ENCODE results near the gene ZNF12.
"Not testable (repeated sequence)": the region's sequence is repeated elsewhere in the genome, so short reads cannot be mapped to it uniquely, and the experiment has no call there.

The ZNF12 gene

DNA sequence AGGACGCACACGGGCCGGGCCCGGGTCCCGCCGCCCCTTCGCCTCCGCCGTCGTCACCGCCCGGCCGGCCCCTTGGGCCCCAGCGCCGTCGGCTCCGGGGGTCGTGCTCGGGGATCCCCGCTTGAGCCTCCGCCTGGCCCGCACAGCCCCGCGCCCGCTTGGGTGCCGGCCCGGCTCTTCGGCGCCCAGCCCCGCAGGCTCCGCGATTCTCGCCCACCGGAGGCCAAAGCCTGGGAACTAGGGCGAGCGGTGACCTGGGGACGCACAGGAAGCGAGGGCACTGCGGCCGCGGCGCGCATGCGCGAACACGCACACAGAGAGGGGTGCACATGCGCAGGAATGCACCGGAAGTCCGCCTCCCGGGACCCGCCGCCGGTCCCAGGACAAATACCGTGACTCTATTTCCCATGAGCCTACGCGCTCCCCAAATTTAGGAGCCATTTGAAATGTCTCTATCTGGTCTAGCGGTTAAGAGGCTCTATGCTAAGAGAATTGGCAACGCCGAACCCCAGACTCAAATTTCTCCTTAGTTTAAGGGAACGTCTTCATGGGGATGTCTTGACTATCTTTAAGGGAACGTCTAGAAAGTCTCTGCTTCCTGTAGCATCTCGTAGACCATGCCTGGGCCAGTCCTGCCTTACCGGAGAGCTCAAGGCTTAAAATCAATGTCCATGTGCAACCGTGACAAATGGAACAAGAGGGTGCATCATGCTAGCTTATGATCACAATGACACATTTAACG, at the start of gene ZNF12:
Gene ZNF12, minus strand, starts transcription at position 282 of the 742 bp plus-strand sequence. CDS start 1,774 bp downstream, outside the sequence.
- peak; percentile 88 for DNase-seq (ENCODE audit: low read depth)

DNA sequence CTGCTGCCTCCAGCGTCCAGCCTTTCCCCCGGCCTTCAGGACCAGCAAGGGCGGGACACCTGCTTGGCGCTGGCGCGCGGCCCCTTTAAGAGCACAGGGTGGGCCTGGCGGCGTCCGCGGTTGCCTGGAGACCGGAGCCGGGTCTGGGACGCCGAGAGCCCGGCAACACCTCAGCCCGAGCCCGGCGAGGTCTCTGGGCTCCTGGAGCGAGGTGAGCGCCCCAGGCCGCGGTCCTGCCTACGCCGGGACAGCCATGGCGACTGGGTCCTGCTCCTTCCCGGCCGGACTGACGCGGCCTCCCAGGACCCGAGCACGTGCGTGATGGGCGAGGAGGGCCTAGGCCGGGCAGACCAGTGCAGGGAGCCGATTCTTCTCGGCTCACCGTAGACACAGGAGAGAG, 47.2 kb upstream of the ZNF12 start, which contains the start of gene RSPH10B2:
Gene RSPH10B2, plus strand, starts transcription at position 140 of the 400 bp plus-strand sequence. CDS start 3,575 bp downstream, outside the sequence.
- DNase-seq (ENCODE audit: low read depth): not testable (repeated sequence)

DNA sequence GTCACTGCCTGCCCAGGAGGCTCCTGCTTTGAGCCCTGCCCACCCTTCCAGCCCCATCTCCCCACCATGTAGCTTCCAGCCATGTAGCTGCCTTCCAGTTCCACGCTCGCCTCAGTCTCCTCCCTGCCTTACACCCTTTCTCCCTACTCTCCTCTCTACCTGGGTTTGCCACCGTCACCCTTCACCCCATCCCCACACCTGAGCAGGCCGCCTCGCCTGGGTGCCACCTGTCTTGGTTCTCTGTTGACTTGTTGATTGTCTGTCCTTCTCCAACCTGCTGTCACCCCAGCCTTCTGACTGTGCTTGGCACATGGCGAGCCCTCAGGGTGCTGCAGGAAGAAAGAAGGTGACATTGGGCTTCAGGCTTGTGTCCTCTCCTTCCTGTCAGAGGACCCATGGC, 43.4 kb upstream of the ZNF12 start:
- DNase-seq (ENCODE audit: low read depth): not testable (repeated sequence)

DNA sequence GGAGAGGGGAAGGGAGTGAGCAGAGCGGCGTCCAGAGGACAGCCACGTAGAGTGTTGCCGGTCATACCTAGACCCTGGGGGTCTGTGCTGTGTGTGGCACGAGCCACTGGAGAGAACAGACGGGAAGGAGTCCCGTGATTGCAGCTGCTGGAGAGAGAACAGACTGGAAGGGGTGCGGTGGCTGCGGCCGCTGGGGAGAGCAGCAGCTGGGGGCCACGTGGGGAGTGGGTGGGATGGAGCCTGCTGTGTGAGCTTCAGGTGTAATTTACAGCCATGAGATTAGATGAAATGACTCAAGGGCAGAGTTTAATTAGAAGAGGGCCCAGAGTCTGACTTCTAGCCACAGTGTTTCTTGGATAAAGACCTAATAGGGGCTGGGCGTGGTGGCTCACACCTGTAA, 42.6 kb upstream of the ZNF12 start:
- not testable (repeated sequence) for DNase-seq (ENCODE audit: low read depth)

DNA sequence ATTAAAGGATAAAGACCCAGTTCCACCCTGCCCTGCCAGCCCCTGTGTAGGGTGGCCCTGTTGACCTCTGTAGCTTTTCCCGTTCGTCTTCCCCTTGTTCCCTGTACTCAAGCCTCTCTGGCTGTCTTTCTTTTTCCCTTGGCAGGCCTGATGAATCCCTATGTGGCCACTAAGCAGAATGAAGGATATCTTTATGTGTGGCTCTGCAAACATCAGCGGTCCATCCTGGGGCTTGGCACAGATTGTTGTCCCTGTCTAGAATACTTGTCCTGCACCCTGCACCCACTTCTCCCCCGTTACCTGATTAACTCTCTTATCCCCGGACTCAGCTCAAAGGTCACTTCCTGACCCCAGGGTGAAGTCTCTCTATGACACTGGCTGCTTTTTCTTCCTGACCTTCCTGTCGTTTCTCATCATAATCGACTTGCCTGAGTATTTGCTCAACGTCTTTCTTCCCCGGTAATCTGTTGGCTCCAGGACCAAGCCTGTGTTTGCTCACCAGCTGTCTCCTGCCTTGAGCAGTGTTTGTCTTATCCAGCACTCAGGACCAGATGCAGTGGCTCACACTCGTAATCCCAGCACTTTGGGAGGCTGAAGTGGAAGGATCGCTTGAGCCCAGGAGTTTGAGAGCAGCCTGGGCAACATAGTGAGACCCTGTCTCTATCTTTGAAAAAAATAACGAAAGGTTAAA, 37.8 kb upstream of the ZNF12 start:
- not testable (repeated sequence) for DNase-seq (ENCODE audit: low read depth)

DNA sequence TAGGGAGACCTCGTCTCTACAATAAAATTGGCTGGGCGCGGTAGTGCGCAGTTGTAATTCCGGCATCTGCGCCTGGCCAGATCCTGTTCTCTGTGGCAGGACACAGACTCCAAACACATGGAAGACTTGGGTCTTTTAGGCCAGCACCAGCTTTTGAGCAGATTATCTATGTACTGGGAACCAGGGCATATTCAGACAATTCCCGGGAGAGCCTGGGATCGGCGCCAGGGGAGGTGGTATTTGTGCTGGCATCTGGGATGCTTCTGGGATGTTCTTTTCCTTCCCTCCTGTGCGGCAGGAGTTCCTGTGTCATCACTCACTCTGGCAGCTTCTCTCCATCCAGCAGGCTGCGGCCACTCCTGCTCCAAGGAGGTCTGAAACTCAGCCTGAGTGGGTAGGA, 31.7 kb upstream of the ZNF12 start:
- DNase-seq (ENCODE audit: low read depth): not testable (repeated sequence)

DNA sequence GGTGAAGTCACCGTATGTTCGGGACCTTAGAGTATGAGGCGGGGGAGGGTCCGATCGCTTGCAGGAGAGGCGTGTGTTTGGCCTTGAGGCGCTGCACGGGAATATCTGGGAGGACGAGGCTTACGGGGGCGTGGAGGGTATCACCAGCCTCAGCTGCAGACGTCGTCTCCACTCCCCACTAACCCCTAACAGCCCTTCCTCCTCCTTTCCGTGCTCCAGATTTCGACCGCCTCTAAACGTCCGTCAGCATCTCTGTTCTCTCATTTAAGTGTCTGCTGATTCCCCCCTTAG, 23.5 kb upstream of the ZNF12 start:
- DNase-seq (ENCODE audit: low read depth): no peak

DNA sequence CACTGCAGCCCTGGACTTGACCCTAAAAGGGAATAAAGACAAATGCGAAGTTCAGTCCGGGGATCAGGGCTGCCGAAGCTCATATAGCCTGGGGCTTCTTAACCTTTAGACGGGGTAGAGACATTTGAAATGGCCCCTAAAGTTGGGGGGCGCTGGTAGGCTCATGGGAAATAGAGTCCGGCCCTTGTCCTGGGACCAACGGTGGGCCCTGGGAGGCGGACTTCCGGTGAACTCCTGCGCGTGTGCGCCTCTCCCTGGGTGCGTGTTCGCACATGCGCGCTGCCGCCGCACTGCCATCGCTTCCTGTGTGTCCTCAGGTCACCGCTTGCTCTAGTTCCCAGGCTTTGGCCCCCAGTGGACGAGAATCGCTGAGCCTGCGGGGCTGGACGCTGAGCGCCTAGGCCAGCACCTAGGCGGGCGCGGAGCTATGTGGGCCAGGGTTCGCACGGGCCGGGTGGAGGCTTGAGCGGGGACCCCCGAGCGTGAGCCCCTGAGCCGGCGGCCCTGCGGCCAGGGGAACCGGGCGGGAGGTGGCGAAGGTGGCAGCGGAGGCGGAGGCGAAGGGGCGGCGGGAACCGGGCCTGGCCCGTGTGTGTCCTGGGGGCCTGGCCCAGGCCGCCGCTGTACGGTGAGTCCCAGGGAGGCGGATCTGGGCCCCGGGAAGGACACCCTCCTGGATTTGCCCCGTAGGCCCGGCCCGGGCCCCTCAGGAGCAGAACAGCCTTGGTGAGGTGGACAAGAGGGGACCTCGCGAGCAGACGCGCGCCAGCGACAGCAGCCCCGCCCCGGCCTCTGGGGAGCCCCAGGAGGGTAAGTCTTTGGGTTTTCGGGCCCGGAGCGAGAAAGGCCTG, 23.0 kb upstream of the ZNF12 start:
- peak; percentile 60 for DNase-seq (ENCODE audit: low read depth)

DNA sequence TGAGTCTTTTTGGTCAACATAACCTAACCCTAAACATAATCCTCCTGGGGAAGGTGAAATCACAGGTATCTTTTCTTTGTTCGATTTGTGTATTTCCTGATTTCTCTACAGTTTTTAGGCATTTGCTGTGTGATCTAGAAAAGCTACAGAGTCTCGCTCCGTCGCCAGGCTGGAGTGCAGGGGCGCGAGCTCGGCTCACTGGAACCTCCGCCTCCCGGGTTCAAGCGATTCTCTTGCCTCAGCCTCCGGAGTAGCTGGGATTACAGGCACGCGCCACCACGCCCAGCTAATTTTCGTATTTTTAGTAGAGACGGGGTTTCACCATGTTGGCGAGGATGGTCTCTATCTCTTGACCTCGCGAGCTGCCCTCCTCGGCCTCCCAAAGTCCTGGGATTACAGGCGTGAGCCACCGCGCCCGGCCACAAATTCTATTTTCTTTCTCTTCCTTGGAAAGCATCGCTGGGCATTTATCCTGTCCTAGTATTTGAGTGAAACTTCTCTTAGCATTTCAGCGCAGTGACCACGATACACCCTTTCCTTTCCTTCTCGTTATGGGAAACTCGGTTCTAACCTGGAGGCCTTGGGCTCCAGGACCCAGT, 22.2 kb upstream of the ZNF12 start:
- not testable (repeated sequence) for DNase-seq (ENCODE audit: low read depth)

DNA sequence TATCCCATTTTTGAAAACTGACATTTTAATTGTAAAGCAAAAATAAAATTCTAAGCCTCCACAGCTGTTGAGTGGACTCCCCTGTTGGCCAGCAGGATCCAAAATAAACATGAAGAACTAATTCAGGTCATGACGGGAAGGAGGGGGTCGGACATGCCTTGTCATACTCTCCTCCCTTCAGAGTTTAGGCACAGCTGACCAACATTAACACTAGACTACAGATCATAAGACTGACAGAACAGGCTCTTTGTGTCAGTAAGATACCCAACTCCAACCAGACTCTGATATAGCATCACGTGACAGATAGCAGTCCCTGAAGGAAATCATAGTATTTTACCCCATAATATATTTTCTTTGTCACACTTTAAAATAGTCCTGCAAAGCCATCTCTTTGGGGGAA, 20.9 kb upstream of the ZNF12 start:
- DNase-seq (ENCODE audit: low read depth): no peak

DNA sequence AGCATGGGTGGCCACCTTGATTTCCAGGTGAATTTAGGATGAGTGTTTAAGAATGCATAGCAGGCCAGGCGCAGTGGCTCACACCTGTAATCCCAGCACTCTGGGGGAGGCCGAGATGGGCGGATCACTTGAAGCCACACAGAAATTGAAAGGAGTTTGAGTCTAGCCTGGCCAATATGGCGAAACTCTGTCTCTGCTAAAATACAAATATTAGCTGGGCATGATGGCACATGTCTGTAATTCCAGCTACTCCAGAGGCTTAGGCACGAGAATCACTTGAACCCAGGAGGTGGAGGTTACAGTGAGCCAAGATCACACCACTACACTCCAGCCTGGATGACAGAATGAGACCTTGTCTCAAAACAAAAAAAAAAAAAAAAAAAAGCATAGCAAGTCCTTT, 19.6 kb upstream of the ZNF12 start:
- not testable (repeated sequence) for DNase-seq (ENCODE audit: low read depth)

DNA sequence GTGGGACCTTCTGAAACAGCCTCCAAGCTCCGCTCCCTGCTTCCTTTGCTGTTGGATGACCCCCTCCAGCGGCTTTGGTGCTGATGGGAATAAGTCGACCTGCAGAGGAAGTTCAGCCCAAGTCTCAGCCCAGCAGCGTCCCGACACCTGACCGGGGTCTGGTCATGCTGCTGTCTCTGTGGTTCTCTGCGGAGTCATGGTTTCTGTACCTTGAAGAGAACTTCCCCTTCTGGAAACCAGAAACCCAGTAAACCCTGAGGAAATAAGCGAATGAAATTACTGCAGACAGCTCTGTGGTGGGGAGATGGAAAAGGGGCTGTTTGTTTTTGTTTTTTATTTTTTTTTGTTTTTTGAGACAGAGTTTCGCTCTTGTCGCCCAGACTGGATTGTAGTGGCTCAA, 18.3 kb upstream of the ZNF12 start:
- DNase-seq (ENCODE audit: low read depth): no peak

DNA sequence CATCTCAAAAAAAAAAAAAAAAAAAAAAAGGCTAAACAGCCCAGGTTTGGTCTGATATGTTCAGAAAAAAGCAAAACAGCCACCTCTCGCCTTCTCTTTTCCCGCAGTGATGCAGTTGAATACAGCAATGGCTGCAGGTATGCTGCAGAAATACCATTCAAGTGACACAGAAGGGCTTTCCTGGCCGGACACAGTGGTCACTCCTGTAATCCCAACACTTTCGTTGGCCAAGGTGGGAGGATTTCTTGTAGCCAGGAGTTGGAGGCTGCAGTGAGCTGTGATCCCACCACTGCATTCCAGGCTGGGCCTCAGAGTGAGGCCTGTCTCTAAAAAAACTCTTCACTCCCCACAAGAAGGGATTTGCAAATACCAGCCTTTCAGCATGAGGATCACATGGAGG, 17.6 kb upstream of the ZNF12 start:
- DNase-seq (ENCODE audit: low read depth): not testable (repeated sequence)

DNA sequence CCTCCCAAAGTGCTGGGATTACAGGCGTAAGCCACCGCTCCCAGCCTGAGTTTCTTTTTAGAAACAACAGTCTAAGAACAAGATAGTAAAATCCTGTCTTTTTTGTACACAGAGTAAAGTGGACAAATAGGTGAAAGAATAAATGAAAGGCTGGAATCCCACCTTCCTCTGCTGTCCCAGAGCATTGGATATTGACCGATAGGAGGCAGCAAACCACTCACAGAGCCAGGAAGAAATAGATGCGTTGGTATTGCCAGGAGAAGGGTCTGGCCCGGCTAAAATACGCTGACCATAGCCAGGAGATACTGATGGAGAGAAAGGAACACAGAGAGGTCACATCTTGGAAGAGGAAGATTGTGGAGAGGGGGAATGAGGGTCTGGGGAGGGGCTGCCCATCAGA, 11.4 kb upstream of the ZNF12 start:
- DNase-seq (ENCODE audit: low read depth): no peak

DNA sequence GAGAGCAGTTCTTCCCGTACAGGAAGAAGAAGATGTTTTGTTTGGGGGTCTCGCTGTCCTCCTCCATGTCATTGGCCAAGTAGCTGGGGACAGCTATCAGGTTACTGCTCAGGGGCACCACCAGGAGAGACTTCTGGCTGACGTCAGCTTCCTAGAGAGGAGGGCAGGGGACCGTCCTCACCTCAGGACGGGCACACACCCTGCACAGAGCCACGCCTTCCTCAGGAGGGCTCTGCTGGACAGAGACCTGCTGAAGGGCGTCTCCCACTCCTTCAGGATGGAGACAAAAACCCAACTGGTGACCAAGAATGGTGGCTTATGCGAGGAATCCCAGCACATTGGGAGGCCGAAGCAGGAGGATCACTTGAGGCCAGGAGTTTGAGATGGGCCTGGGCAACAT, 9.2 kb upstream of the ZNF12 start:
- DNase-seq (ENCODE audit: low read depth): not testable (repeated sequence)

DNA sequence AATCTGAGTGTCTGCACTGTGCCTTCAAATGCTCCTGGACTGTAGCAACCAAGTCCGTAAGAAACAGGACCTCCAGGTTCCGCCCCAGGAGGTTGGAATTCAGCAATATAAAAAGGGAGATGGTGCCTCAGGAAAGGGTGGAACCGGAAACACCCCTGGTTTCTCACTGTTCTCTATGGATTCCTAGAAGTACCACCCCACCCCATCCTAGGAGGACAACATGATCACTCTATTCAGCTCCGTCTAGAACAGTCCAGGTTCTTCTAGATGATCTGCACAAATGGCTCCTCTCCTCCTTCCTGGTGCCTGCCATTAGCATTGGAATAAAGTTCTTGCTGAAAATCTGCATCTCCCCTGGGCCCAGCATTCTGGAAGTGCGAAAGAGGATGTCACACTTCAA, 7.6 kb upstream of the ZNF12 start:
- DNase-seq (ENCODE audit: low read depth): no peak

DNA sequence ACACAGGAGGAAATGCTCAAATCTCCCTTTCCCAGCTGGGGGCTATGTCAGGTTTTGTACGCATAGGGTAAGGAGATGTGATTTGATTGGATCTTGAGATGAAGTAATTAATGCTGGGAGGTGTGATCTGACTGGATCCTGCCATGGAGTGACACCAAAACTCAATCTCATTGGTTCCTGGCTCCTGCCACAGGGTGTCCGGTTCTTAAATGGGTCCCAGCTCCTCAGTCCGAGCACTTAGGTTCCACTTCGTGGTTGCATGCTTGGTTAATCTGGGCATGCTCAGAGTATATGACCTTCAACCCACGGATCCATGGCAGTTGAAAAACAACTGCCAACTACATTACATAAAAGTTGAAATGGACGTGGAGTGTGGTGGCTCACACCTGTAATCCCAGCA, 3.1 kb upstream of the ZNF12 start:
- DNase-seq (ENCODE audit: low read depth): no peak

DNA sequence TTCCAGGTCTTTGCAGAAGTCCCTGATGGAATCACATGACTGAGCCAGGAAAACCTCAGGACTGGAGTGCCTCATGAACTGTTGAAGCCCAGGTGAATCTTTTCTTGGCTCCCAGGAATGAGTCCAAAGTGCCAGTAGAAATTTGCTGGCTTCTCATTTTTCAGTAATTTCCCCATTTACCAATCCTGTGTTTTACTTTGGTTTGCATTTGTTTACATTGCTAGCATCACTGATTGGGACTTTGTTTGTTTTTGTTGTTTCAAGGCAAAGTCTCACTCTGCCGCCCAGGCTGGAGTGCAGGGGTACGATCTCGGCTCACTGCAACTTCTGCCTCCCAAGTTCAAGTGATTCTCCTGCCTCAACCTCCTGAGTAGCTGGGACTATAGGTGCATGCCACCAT, 1.6 kb upstream of the ZNF12 start:
- DNase-seq (ENCODE audit: low read depth): no peak

DNA sequence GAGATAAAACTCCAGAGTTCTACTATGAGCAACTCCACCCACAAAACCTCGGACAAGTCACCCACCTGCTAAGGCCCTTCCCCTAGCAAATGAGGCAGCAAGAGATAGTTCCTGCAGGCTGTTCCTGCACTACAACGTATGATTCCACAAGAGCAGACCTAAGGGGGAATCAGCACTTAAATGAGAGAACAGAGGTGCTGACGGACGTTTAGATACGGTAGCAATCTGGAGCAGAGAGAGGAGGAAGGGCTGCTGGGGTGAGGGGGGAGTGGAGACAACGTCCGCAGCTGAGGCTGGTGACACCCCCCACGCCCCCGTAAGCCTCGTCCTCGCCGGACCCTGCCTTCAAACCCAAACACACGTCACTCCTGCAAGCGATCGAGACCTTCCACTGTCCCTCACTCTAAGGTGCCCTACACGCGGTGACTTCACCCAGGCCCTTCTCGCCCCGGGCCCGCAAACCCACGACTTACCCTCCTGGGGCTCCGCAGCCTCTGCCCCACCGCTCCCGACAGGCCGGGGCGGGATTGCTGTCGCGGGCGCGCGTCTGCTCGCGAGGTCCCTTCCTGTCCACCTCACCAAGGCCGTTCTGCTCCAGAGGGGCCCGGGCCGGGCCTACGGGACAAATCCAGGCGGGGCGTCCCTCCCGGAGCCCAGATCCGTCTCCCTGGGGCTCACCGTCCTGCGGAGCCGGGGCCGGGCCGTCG, 635 bp downstream of the ZNF12 start:
- no peak for DNase-seq (ENCODE audit: low read depth)

DNA sequence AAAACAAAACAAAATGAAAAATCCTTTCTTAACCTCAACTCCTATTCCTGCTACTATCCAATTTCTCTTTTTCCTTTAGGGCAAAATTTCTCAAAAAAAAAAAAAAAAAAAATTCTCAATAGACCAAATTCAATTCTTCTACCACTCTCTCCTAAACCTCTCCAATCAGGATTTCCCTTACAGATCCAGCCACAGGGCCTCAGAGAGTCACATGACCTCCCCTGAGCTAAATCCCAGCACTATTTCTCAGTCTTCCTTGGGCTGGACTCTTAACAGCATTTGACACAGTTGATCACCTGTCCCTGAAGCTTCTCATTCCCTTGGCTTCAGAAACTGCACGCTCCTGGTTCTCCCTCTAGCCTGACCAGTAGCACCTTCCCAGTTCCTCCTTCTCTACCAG, 4.9 kb downstream of the ZNF12 start:
- DNase-seq (ENCODE audit: low read depth): no peak

DNA sequence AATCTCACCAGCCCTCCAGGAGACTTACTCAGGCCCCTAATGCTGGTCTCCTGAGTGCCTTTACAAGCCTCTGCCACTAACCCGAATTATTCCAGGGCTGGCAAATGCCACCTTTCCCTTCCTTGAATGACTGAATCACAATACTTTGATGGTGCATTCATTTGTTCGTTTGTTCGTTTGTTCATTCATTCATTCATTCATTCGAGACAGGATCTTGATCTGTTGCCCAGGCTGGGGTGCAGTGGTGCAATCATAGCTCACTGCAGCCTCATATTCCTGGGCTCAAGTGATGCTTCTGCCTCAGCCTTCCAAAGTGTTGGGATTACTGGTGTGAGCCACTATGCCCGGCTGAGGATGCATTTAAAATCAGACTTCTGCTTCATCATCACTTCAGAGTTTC, 6.0 kb downstream of the ZNF12 start:
- DNase-seq (ENCODE audit: low read depth): no peak

DNA sequence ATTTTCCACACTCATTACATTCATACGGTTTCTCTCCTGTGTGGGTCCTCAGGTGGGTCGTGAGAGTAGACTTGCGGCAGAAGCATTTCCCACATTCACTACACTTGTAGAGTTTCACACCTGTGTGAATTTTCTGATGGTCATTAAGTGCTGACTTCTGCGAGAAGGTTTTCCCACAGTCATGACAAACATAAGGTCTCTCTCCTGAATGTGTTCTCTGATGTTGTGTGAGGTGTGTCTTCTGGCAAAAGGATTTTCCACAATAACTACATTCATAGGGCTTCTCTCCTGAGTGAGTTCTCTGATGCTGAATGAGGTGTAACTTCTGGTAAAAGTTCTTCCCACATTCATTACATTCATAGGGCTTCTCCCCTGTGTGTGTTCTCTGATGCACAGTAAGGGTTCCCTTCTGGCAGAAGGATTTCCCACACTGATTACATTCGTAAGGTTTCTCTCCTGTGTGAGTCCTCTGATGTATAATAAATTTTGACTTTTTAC, 15.1 kb downstream of the ZNF12 start:
- no peak for DNase-seq (ENCODE audit: low read depth)

All from stimulated activated CD8-positive, alpha-beta memory T cell treated with anti-CD3 and anti-CD28 coated beads, Interleukin-15, amount 100 ng/mL, for 1 hour (primary cell).